OCI-LY1 (cell line): ENCODE measurements around the gene SIRT3.
"Not testable (repeated sequence)": the region's sequence is repeated elsewhere in the genome, so short reads cannot be mapped to it uniquely, and the experiment has no call there.

Source experiments
- H2AFZ ChIP-seq: fragments of 200-600 bp; sonication (generic), shearing (Covaris generic); 2 replicates; pipeline ENCODE4 v1.6.0; 2014; ENCODE audit warnings: antibody characterized with exemption, mild to moderate bottlenecking, low read length
- H3F3A ChIP-seq: fragments of 200-600 bp; sonication (generic), shearing (Covaris generic); 2 replicates; pipeline ENCODE4 v1.6.0; 2014; ENCODE audit warnings: mild to moderate bottlenecking, antibody characterized with exemption, low read length, moderate library complexity; ENCODE audit not compliant: insufficient read depth
- H3K27ac ChIP-seq: fragments of 200-600 bp; sonication (generic); 2 replicates; pipeline ENCODE4 v1.5.1; 2014; ENCODE audit warnings: low read length, mixed run types, mild to moderate bottlenecking, low read depth; ENCODE audit not compliant: poor library complexity, severe bottlenecking
- H3K27me3 ChIP-seq: fragments of 200-600 bp; sonication (generic); 2 replicates; pipeline ENCODE4 v1.6.0; 2014; ENCODE audit warnings: antibody characterized with exemption, mild to moderate bottlenecking, low read length, moderate library complexity; ENCODE audit not compliant: insufficient read depth
- H3K36me3 ChIP-seq: fragments of 200-600 bp; sonication (generic); 2 replicates; pipeline ENCODE4 v1.6.1; 2014; ENCODE audit warnings: mild to moderate bottlenecking, antibody characterized with exemption, low read length, moderate library complexity, mixed read lengths; ENCODE audit not compliant: insufficient read depth
- H3K4me1 ChIP-seq: fragments of 200-600 bp; sonication (generic); 2 replicates; pipeline ENCODE4 v1.5.1; 2014; ENCODE audit warnings: mild to moderate bottlenecking, low read length, moderate library complexity; ENCODE audit not compliant: insufficient read depth, severe bottlenecking
- H3K4me2 ChIP-seq: fragments of 200-600 bp; sonication (generic), shearing (Covaris generic); 2 replicates; pipeline ENCODE4 v1.6.1; 2014; ENCODE audit warnings: low read length
- H3K4me3 ChIP-seq: fragments of 200-600 bp; sonication (generic); 2 replicates; pipeline ENCODE4 v1.5.1; 2014; ENCODE audit warnings: low read length, low read depth, mild to moderate bottlenecking, mixed read lengths; ENCODE audit not compliant: poor library complexity, severe bottlenecking
- H3K79me2 ChIP-seq: fragments of 200-600 bp; shearing (Covaris generic); 2 replicates; pipeline ENCODE4 v1.6.1; 2016; ENCODE audit warnings: mixed run types, low read length, mixed read lengths; ENCODE audit not compliant: insufficient read depth
- H3K9ac ChIP-seq: fragments of 200-600 bp; sonication (generic), shearing (Covaris generic); 2 replicates; pipeline ENCODE4 v1.6.1; 2014; ENCODE audit warnings: mild to moderate bottlenecking, low read length, mixed read lengths
- H3K9me2 ChIP-seq: fragments of 200-600 bp; sonication (generic), shearing (Covaris generic); 2 replicates; pipeline ENCODE4 v1.6.1; 2014; ENCODE audit warnings: low read depth, mild to moderate bottlenecking, low read length, mixed read lengths
- H3K9me3 ChIP-seq: fragments of 200-600 bp; shearing (Covaris generic); 2 replicates; pipeline ENCODE4 v1.6.1; 2014; ENCODE audit warnings: low read length, mixed read lengths
- H4K20me1 ChIP-seq: fragments of 200-600 bp; sonication (generic), shearing (Covaris generic); 2 replicates; pipeline ENCODE4 v1.6.0; 2016; ENCODE audit warnings: mild to moderate bottlenecking, low read length; ENCODE audit not compliant: insufficient read depth
- EZH2 ChIP-seq: fragments of 200-600 bp; sonication (generic), shearing (Covaris generic); IDR thresholded peaks from 2 replicates; pipeline ENCODE4 v1.8.0; 2017; ENCODE audit warnings: borderline replicate concordance, mixed run types, mild to moderate bottlenecking, antibody characterized with exemption, low read length, moderate library complexity, mixed read lengths
- TF ChIP-seq, protein P1 (sequence below): fragments of 200-600 bp; sonication (generic), shearing (Covaris generic); IDR thresholded peaks from 2 replicates; pipeline ENCODE4 v1.5.1; 2017; ENCODE audit warnings: mild to moderate bottlenecking, antibody characterized with exemption, low read length, moderate library complexity, mixed read lengths

The SIRT3 gene

DNA sequence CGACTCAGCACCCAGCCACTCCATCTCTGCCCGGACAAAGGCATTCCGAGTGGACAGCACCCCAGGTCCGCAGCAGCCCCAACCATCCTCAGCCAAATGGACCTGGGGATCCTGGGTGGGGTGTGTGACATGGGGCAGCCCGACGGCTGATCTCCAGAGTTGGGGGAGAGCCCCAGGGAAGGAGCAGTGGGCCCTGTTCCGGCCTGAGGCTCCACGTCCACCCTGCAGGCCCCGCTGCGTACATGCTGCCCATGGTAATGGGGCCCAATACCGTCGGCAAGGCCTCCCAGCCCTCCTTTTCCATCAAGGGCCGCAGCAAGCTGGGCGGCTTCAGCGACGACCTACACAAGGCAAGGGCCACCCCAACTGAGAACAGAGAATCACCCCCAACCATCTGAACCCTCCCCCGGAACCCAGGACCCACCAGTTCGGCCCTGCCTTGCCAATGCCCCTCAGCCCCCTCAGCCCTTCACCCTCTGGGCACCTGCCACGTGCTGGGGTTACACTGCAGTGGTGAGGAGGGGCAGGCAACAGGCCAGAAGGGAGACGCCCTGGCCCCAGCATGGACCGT lies 37.8 kb downstream of the SIRT3 start:
- H4K20me1 ChIP-seq = no peaks in the 10 kb centered on the region
- no peak overlapping the region for H2AFZ ChIP-seq
- no peak overlapping the region for H3K9ac ChIP-seq
- H3K4me1 ChIP-seq = no peaks in the 10 kb centered on the region
- H3K27me3 ChIP-seq = no peaks in the 10 kb centered on the region
- no peaks in the 10 kb centered on the region for H3K79me2 ChIP-seq
- H3F3A ChIP-seq = no peaks in the 10 kb centered on the region
- H3K9me2 ChIP-seq = no peaks in the 10 kb centered on the region
- no peak for TF ChIP-seq EZH2
- TF ChIP-seq, protein P1, sequence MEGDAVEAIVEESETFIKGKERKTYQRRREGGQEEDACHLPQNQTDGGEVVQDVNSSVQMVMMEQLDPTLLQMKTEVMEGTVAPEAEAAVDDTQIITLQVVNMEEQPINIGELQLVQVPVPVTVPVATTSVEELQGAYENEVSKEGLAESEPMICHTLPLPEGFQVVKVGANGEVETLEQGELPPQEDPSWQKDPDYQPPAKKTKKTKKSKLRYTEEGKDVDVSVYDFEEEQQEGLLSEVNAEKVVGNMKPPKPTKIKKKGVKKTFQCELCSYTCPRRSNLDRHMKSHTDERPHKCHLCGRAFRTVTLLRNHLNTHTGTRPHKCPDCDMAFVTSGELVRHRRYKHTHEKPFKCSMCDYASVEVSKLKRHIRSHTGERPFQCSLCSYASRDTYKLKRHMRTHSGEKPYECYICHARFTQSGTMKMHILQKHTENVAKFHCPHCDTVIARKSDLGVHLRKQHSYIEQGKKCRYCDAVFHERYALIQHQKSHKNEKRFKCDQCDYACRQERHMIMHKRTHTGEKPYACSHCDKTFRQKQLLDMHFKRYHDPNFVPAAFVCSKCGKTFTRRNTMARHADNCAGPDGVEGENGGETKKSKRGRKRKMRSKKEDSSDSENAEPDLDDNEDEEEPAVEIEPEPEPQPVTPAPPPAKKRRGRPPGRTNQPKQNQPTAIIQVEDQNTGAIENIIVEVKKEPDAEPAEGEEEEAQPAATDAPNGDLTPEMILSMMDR = no peak
- peaks cover 5% of the 10 kb centered on the region for H3K36me3 ChIP-seq
- no peak overlapping the region for H3K27ac ChIP-seq
- no peaks in the 10 kb centered on the region for H3K9me3 ChIP-seq
- H3K4me3 ChIP-seq = no peak overlapping the region
- H3K4me2 ChIP-seq = no peak overlapping the region

DNA sequence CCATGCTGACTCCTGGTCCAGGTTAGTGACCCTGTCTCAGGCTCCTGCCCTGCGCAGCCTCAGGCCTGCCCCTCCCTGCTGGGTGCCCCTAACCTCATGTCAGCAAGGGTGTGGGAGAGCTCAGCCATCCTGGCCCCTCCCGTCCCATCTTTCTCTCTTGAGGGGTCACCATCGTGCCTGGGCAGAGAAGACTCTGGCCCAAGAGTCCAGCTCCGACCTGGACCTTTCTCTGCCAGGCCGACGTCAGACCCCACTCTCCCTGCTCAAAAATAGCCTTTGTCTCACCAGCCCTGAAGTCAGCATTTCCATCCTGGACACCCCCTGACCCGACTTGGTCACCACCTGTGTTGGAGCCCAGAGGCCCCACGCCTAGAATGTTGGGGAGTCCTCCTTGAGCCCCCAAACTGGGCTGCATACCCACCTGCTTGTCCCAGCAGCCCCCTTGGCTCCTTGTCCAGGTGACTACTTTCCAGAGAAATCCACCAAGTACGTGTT lies 38.4 kb downstream of the SIRT3 start:
- no peak overlapping the region for H3K4me3 ChIP-seq
- H3K4me1 ChIP-seq = no peaks in the 10 kb centered on the region
- H3K9me2 ChIP-seq = no peaks in the 10 kb centered on the region
- H3K36me3 ChIP-seq = no peaks in the 10 kb centered on the region; the same call in 1 of the 2 replicates
- no peaks in the 10 kb centered on the region for H3K79me2 ChIP-seq
- no peak overlapping the region for H3K4me2 ChIP-seq
- no peak overlapping the region for H3K9ac ChIP-seq
- no peak overlapping the region for H2AFZ ChIP-seq
- no peak for TF ChIP-seq EZH2
- TF ChIP-seq, protein P1 = no peak
- no peaks in the 10 kb centered on the region for H3K9me3 ChIP-seq
- H3K27ac ChIP-seq = no peak overlapping the region
- H3K27me3 ChIP-seq = no peaks in the 10 kb centered on the region
- no peaks in the 10 kb centered on the region for H3F3A ChIP-seq
- no peaks in the 10 kb centered on the region for H4K20me1 ChIP-seq

DNA sequence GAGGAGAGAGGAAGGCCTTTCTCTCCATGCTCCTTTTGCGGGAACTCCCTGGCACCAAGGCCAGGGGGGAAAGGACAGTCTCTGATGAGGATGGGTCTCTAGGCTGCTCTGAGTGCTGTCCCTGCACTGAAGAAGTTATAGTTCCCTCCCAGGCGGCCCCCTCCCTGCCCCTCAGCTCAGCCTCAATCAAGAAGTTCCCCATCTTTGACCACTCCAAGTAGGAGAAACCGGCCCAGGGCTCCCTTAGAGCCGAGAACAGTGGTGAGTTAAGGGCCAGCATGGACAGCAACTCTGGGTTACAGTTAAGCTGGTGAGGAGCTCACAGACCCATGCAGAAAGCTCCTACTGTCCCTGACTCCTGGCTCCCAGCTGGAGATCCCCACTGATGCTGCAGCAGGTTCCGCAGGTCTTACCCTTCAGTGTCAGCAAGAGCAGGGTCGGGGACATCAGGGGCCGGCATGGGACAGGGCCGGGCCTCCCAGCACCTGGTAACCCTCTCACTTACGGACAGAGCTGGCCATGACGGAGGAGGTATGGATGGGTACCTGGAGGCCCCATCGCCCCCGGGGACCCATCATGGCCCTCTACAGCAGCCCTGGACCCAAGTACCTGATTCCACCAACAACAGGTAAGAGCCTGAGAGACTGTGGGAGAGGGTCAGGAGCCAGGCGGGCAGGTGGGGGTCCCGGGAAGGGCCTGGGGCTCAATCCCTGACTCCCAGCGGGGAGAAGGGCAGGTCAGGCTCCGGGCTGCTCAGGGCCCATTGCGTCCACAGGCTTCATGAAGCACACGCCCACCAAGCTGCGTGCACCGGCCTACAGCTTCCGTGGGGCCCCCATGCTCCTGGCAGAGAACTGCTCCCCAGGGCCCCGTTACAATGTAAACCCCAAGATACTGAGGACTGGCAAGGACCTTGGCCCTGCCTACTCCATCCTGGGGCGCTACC lies 39.1 kb downstream of the SIRT3 start:
- H3K27me3 ChIP-seq = no peaks in the 10 kb centered on the region
- no peaks in the 10 kb centered on the region; the same call in 1 of the 2 replicates for H3K36me3 ChIP-seq
- no peak overlapping the region for H3K9ac ChIP-seq
- H3F3A ChIP-seq = no peaks in the 10 kb centered on the region
- TF ChIP-seq, protein P1 = no peak
- no peak for TF ChIP-seq EZH2
- no peak overlapping the region for H3K4me2 ChIP-seq
- H3K9me2 ChIP-seq = no peaks in the 10 kb centered on the region
- no peak overlapping the region for H2AFZ ChIP-seq
- H3K27ac ChIP-seq = no peak overlapping the region
- H3K9me3 ChIP-seq = no peaks in the 10 kb centered on the region
- H4K20me1 ChIP-seq = no peaks in the 10 kb centered on the region
- no peaks in the 10 kb centered on the region for H3K79me2 ChIP-seq
- H3K4me1 ChIP-seq = no peaks in the 10 kb centered on the region
- H3K4me3 ChIP-seq = no peak overlapping the region

GRCh38 chr11:193481-193880 lies 42.7 kb downstream of the SIRT3 start:
- not testable (repeated sequence) for H3K27ac ChIP-seq, H3F3A ChIP-seq, H3K9me2 ChIP-seq, H3K27me3 ChIP-seq, H4K20me1 ChIP-seq, H3K9ac ChIP-seq, H3K4me3 ChIP-seq, H3K36me3 ChIP-seq, H3K9me3 ChIP-seq, H3K4me2 ChIP-seq, H3K4me1 ChIP-seq, H2AFZ ChIP-seq, H3K79me2 ChIP-seq

GRCh38 chr11:192674-193128 lies 43.4 kb downstream of the SIRT3 start, which contains the start of gene SCGB1C1:
Gene SCGB1C1 (plus strand): TSS chr11:193078. CDS start chr11:193100, 22 bp downstream.
- H3K79me2 ChIP-seq, H3K9me3 ChIP-seq, H3K9ac ChIP-seq, H3K4me3 ChIP-seq, H3F3A ChIP-seq, H2AFZ ChIP-seq, H3K27ac ChIP-seq, H3K4me1 ChIP-seq, H3K4me2 ChIP-seq, H3K36me3 ChIP-seq, H3K27me3 ChIP-seq, H4K20me1 ChIP-seq, H3K9me2 ChIP-seq: not testable (repeated sequence)
